ENCODE measurements around the gene PRADC1. TPM values are rescaled to one million over a fixed set of nuclear protein-coding genes. Genes with fewer than 3 reads are reported as not detected.

Gene PRADC1
- total RNA-seq, 2 donors from 2014 or later, result 19.9 to 24.5 TPM

GRCh38 chr2:73217826-73218225, 15.2 kb downstream of the PRADC1 start:
- peaks cover 5 to 24% of the 10 kb centered on the region in 2 donors for H3K4me1 ChIP-seq (ENCODE audit: control insufficient read depth in 1 of 2, low read depth in 2 of 2)
- no peak for TF ChIP-seq CTCF (IDR thresholded peaks at IDR 0.05)
- no peak overlapping the region for H3K4me3 ChIP-seq
- no peak for ATAC-seq (ENCODE audit: insufficient number of reproducible peaks, low FRiP score, low read depth)
- H3K27ac ChIP-seq, result no peak overlapping the region
- H3K27me3 ChIP-seq (replicated peaks; ENCODE audit: insufficient read depth), result no peaks in the 10 kb centered on the region
- no peak for DNase-seq (ENCODE audit: low spot score)
- no peaks in the 10 kb centered on the region for H3K9me3 ChIP-seq
- peaks cover 13% of the 10 kb centered on the region for H3K36me3 ChIP-seq

- Histone ChIP-seq H3K4me1 (ENCODE audit: control insufficient read depth in 1 of 2, low read depth in 2 of 2) (peaks cover 8 to 29% of the 10 kb centered on the region in 2 donors), H3K27ac (no peak overlapping the region), H3K9me3 (no peaks in the 10 kb centered on the region), H3K4me3 (no peak overlapping the region), H3K36me3 (peaks cover 9% of the 10 kb centered on the region), H3K27me3 (replicated peaks; ENCODE audit: insufficient read depth) (no peaks in the 10 kb centered on the region)
- no peak for DNase-seq (ENCODE audit: low spot score)
- no peak for ATAC-seq (ENCODE audit: insufficient number of reproducible peaks, low FRiP score, low read depth)
- no peak for TF ChIP-seq CTCF (IDR thresholded peaks at IDR 0.05)
Measured at GRCh38 chr2:73217160-73217559, 15.9 kb downstream of the PRADC1 start.

- Histone ChIP-seq H3K27me3 (replicated peaks; ENCODE audit: insufficient read depth) (no peaks in the 10 kb centered on the region), H3K36me3 (no peaks in the 10 kb centered on the region), H3K9me3 (no peaks in the 10 kb centered on the region), H3K27ac (no peak overlapping the region), H3K4me3 (no peak overlapping the region), H3K4me1 (ENCODE audit: control insufficient read depth in 1 of 2, low read depth in 2 of 2) (peaks cover 15 to 36% of the 10 kb centered on the region in 2 donors)
- ATAC-seq (ENCODE audit: insufficient number of reproducible peaks, low FRiP score, low read depth), result no peak
- no peak for TF ChIP-seq CTCF (IDR thresholded peaks at IDR 0.05)
- no peak for DNase-seq (ENCODE audit: low spot score)
Measured at GRCh38 chr2:73215254-73215653, 17.8 kb downstream of the PRADC1 start.

- H3K4me3 ChIP-seq, result peak within 1 kb of the TSS; percentile 81
- ATAC-seq (ENCODE audit: insufficient number of reproducible peaks, low FRiP score, low read depth) (peak; percentile 46), DNase-seq (ENCODE audit: low spot score) (peak; percentile 66)
- no peaks in the 10 kb centered on the region for H3K27me3 ChIP-seq (replicated peaks; ENCODE audit: insufficient read depth)
- no peaks in the 10 kb centered on the region for H3K36me3 ChIP-seq
- peaks cover 15 to 36% of the 10 kb centered on the region in 2 donors for H3K4me1 ChIP-seq (ENCODE audit: control insufficient read depth in 1 of 2, low read depth in 2 of 2)
- peak within 1 kb of the TSS; percentile 72 to 81 for H3K27ac ChIP-seq
- no peaks in the 10 kb centered on the region for H3K9me3 ChIP-seq
- peak; percentile 9 for TF ChIP-seq CTCF (IDR thresholded peaks at IDR 0.05)
Measured at GRCh38 chr2:73214120-73215035, 18.7 kb downstream of the PRADC1 start, which contains the start of gene SMYD5. Gene SMYD5, plus strand, starts transcription at chr2:73214245. Its CDS starts 22 bp downstream, at chr2:73214267.

GRCh38 chr2:73212448-73213176, 20.4 kb downstream of the PRADC1 start:
- Histone ChIP-seq H3K4me3 (no peak overlapping the region), H3K36me3 (no peaks in the 10 kb centered on the region), H3K4me1 (ENCODE audit: control insufficient read depth in 1 of 2, low read depth in 2 of 2) (peaks cover 15 to 36% of the 10 kb centered on the region in 2 donors), H3K27ac (peak overlapping the region; percentile 72 to 81), H3K27me3 (replicated peaks; ENCODE audit: insufficient read depth) (no peaks in the 10 kb centered on the region), H3K9me3 (no peaks in the 10 kb centered on the region)
- peak; percentile 95 for TF ChIP-seq CTCF (IDR thresholded peaks at IDR 0.05)
- DNase-seq (ENCODE audit: low spot score), result no peak
- peak; percentile 74 for ATAC-seq (ENCODE audit: insufficient number of reproducible peaks, low FRiP score, low read depth)

Measured in thoracic aorta (tissue), 2 donors.